K562 (cell line): ENCODE results near the gene OR4D2. TPM values are rescaled to one million over a fixed set of nuclear protein-coding genes. Genes with fewer than 3 reads are reported as not detected.

Experiments
- ATAC-seq: fragments of 200-7000 bp; cut with Tn5 transposase; 3 replicates; pipeline ENCODE4 v1.9.1; 2020; ENCODE audit warnings: moderate library complexity
- BruUV-seq: library from RNA; stranded (reverse); fragments of 400-500 nt; replicated peaks from 2 replicates; lab custom pipeline; 2021; lab: Mats Ljungman, UMichigan
- CTCF ChIA-PET: fragments of 300-600 bp; formaldehyde crosslinking; extraction: SDS; loops from one replicate; lab custom pipeline; 2021; ENCODE audit warnings: low intra/inter-chr PET ratio; lab: Yijun Ruan, JAX
- POLR2A ChIA-PET: fragments of 300-600, 350-650 bp; sonication (Branson Sonifier 250); formaldehyde crosslinking; extraction: SDS; loops from one replicate; lab custom pipeline; 2021; ENCODE audit warnings: antibody characterized with exemption, inconsistent platforms; lab: Yijun Ruan, JAX
- DNase-seq, 4 experiments: peaks; one replicate each; pipeline versions ENCODE4 v3.0.0 to v3.0.0-alpha.2; 2011 to 2018; ENCODE audit warnings: low spot score in 3 of 4, mixed read lengths in 3 of 4; ENCODE audit errors: extremely low read depth in 1 of 4
- FAIRE-seq: peaks from 2 replicates; lab custom pipeline; 2011; peaks lifted over from hg19 to GRCh38; lab: Jason Lieb, UNC
- H2AFZ ChIP-seq: 2 replicates; pipeline ENCODE4 v1.6.0; 2011; ENCODE audit warnings: low read depth, low read length, control low read depth, inconsistent platforms
- H3K27ac ChIP-seq: fragments of 200-600 bp; 3 replicates; pipeline ENCODE4 v1.8.0; 2011; ENCODE audit warnings: low read depth, mild to moderate bottlenecking, control low read depth, inconsistent platforms, low read length, moderate library complexity, mixed read lengths; ENCODE audit errors: extremely low read depth
- H3K27me3 ChIP-seq, 2 experiments: fragments of 300-600 bp in 1 of 2; 2 replicates in 1 of 2; 3 replicates in 1 of 2; pipeline versions ENCODE4 v1.6.0 to v1.8.0; 2011; ENCODE audit warnings: inconsistent platforms in 2 of 2, low read length in 2 of 2, mild to moderate bottlenecking in 1 of 2, mixed read lengths in 1 of 2, moderate library complexity in 1 of 2; ENCODE audit not compliant: control insufficient read depth in 2 of 2, insufficient read depth in 2 of 2
- H3K36me3 ChIP-seq: fragments of 300-600 bp; 3 replicates; pipeline ENCODE4 v1.8.0; 2011; ENCODE audit warnings: mild to moderate bottlenecking, low read length, inconsistent platforms; ENCODE audit not compliant: control insufficient read depth, insufficient read depth
- H3K4me1 ChIP-seq, 2 experiments: fragments of 200-600 bp in 1 of 2; replicated peaks in 1 of 2; 2 replicates in 1 of 2; 3 replicates in 1 of 2; pipeline versions ENCODE4 v1.5.1 to v1.8.0; 2011; ENCODE audit warnings: inconsistent platforms in 2 of 2, low read length in 2 of 2, mild to moderate bottlenecking in 1 of 2, mixed read lengths in 1 of 2, moderate library complexity in 1 of 2; ENCODE audit not compliant: control insufficient read depth in 2 of 2, insufficient read depth in 2 of 2
- H3K4me2 ChIP-seq: 2 replicates; pipeline ENCODE4 v1.6.1; 2011; ENCODE audit warnings: low read length, control low read depth, inconsistent platforms, mixed read lengths; ENCODE audit not compliant: insufficient read depth
- H3K4me3 ChIP-seq: fragments of 200-600 bp; sonication (generic), shearing (Covaris generic); 2 replicates; pipeline ENCODE4 v1.5.1; 2016; ENCODE audit warnings: control low read depth, inconsistent platforms
- H3K79me2 ChIP-seq: fragments of 200-600 bp; 3 replicates; pipeline ENCODE4 v1.8.0; 2011; ENCODE audit warnings: low read length, inconsistent platforms; ENCODE audit not compliant: control insufficient read depth, insufficient read depth
- H3K9ac ChIP-seq, 2 experiments: 2 replicates each; pipeline versions ENCODE4 v1.6.0 to v1.6.1; 2011; ENCODE audit warnings: low read depth in 2 of 2, low read length in 2 of 2, control low read depth in 1 of 2, inconsistent platforms in 1 of 2, mild to moderate bottlenecking in 1 of 2, mixed read lengths in 1 of 2; ENCODE audit not compliant: insufficient read depth in 1 of 2
- H3K9me1 ChIP-seq: one replicate; pipeline ENCODE4 v1.6.0; 2011; ENCODE audit warnings: inconsistent platforms, mild to moderate bottlenecking, low read length, moderate library complexity; ENCODE audit not compliant: control insufficient read depth, insufficient read depth
- H3K9me3 ChIP-seq: replicated peaks from 2 replicates; pipeline ENCODE4 v1.5.1; 2011; ENCODE audit warnings: low read depth, low read length, inconsistent platforms; ENCODE audit not compliant: control insufficient read depth, insufficient read depth
- H4K20me1 ChIP-seq: replicated peaks from 2 replicates; pipeline ENCODE4 v1.6.1; 2011; ENCODE audit warnings: low read length, inconsistent platforms, mixed read lengths; ENCODE audit not compliant: control insufficient read depth, insufficient read depth
- BCOR ChIP-seq: fragments of 450-650 bp; IDR thresholded peaks from 2 replicates; pipeline ENCODE4 v1.6.1; 2016
- C11orf30 ChIP-seq: fragments of 450-650 bp; IDR thresholded peaks from 2 replicates; pipeline ENCODE4 v1.6.1; 2016; ENCODE audit warnings: low read depth, mild to moderate bottlenecking
- CREB1 ChIP-seq, 2 experiments: sonication (generic) in 1 of 2; formaldehyde crosslinking in 1 of 2; IDR thresholded peaks; 2 replicates each; pipeline versions ENCODE4 v1.6.1 to v1.8.0; 2012 to 2022; ENCODE audit warnings: inconsistent platforms in 1 of 2, mild to moderate bottlenecking in 1 of 2, missing genetic modification reagents in 1 of 2, moderate library complexity in 1 of 2
- EZH2 ChIP-seq: IDR thresholded peaks from 2 replicates; pipeline ENCODE4 v1.6.1; 2012; ENCODE audit warnings: low read depth, mild to moderate bottlenecking, inconsistent platforms, low read length, borderline replicate concordance
- GATAD2A ChIP-seq: fragments of 450-650 bp; IDR thresholded peaks from 2 replicates; pipeline ENCODE4 v1.6.1; 2017
- MAFF ChIP-seq: IDR thresholded peaks from 2 replicates; pipeline ENCODE4 v1.6.1; 2012; ENCODE audit warnings: low read length, improper control_type of control experiment
- MAFG ChIP-seq: fragments of 450-650 bp; conservative IDR thresholded peaks from 2 replicates; pipeline ENCODE4 v1.6.1; 2016; ENCODE audit warnings: missing genetic modification characterization, missing compliant biosample characterization
- MAFK ChIP-seq: IDR thresholded peaks from 2 replicates; pipeline ENCODE4 v1.6.1; 2011; ENCODE audit warnings: low read length, improper control_type of control experiment
- PCBP1 ChIP-seq: fragments of 200-400 bp; formaldehyde crosslinking; IDR thresholded peaks from 2 replicates; pipeline ENCODE4 v1.6.1; 2018; ENCODE audit warnings: mild to moderate bottlenecking, low read depth, low read length; ENCODE audit not compliant: poor library complexity, severe bottlenecking
- RUNX1 ChIP-seq: sonication (generic); IDR thresholded peaks from 2 replicates; pipeline ENCODE4 v1.6.1; 2016; ENCODE audit warnings: antibody characterized with exemption, low read depth
- ZNF316 ChIP-seq: fragments of 450-650 bp; IDR thresholded peaks from 2 replicates; pipeline ENCODE4 v1.6.1; 2016
- WGBS: fragments of 100-300 bp; shearing (Covaris generic); methylation state at CpG from one replicate; pipeline ENCODE4 v1.1.6; 2016; ENCODE audit warnings: low coverage, mixed read lengths; ENCODE audit not compliant: insufficient coverage; ENCODE audit errors: missing lambda C conversion rate; 5-methylcytosine and 5-hydroxymethylcytosine counted together
- in situ Hi-C: fragments of 300-500 bp; cut with MboI; formaldehyde crosslinking; loops from 4 replicates; pipeline ENCODE4 v1.15.0; 2018; ENCODE audit warnings: inconsistent platforms, mixed read lengths
- intact Hi-C: fragments of 100-400 bp; cut with micrococcal nuclease; formaldehyde crosslinking; loops from 2 replicates; pipeline ENCODE4 v1.14.2; 2022
- polyA plus RNA-seq, 8 experiments: library from polyadenylated mRNA; depleted of rRNA in 4 of 8; stranded (reverse) in 5 of 8; unstranded in 3 of 8; fragments of >200 nt; fragmentation: Nextera tagmentation in 2 of 8; fragmentation: Illumina TruSeq in 1 of 8; extraction: Ambion mirVana in 2 of 8; extraction: Trizol in 1 of 8; gene quantifications; 2 replicates each; pipeline versions ENCODE4 v1.2.1 to v1.2.3, GENCODE V29; 2011 to 2014; ENCODE audit warnings: inconsistent platforms in 1 of 8, missing spikeins in 1 of 8
- total RNA-seq, 7 experiments: library from RNA; depleted of rRNA in 6 of 7; stranded (reverse); fragments of >200 nt in 6 of 7; fragmentation: Illumina TruSeq in 2 of 7; extraction: Trizol in 2 of 7; gene quantifications; 2 replicates each; pipeline versions ENCODE4 v1.2.1 to v1.2.3, GENCODE V29; 2011 to 2021; ENCODE audit warnings: low replicate concordance in 1 of 7
- TF ChIP-seq, protein P1 (sequence below): fragments of 250-450 bp; sonication (Bioruptor Pico); IDR thresholded peaks from 2 replicates; pipeline ENCODE4 v1.5.0; 2021; ENCODE audit warnings: mild to moderate bottlenecking, moderate library complexity
- TF ChIP-seq, protein P2 (sequence below): sonication (generic); formaldehyde crosslinking; IDR thresholded peaks from 2 replicates; pipeline ENCODE4 v1.8.0; 2023; ENCODE audit warnings: mild to moderate bottlenecking, missing genetic modification reagents

The OR4D2 gene
- total and polyA plus RNA-seq, 9 of the 15 experiments (the other 6 are each of a cell fraction or from before 2014, with no cell fraction given), result not detected

DNA sequence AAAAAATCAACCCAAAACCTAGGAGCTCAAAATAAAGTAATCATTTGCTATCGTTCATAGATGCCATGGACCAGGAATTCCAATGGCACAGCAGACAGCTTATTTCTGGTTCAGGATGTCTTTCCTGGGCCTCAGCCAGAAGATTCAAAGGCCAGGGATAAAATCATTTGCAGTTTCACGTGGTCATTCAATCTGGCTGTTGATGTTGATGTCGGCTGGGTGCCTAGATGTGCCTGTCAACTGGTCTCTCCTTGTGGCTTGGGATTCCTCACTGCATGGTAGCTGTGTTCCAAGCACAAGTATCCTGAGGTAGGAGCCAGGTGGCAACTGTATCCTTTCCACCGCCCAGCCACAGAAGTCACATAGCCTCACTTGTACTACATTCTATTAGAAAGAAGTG lies 15.0 kb downstream of the OR4D2 start:
- peaks cover 0 to 6% of the 10 kb centered on the region in 2 experiments; a peak in 2 of 5 replicates for H3K27me3 ChIP-seq
- POLR2A ChIA-PET, result interaction anchor here (0.6 kb wide), 1 partner anchor 1049 kb away, joined by 3 read pairs; no protein-coding TSS in a partner anchor
- no peaks in the 10 kb centered on the region for H4K20me1 ChIP-seq
- ATAC-seq, result no peak
- TF ChIP-seq GATAD2A, result no peak
- TF ChIP-seq PCBP1, result no peak
- no peak for TF ChIP-seq CREB1 (IDR thresholded peaks at IDR 0.05)
- TF ChIP-seq CREB1 (CRISPR knock-in tag; IDR thresholded peaks at IDR 0.05), result no peak
- no peak for TF ChIP-seq EZH2
- no peak overlapping the region for H3K4me2 ChIP-seq
- H3K9me3 ChIP-seq, result no peaks in the 10 kb centered on the region
- H3K4me1 ChIP-seq, result peaks cover 23 to 29% of the 10 kb centered on the region in 2 experiments
- no peaks in the 10 kb centered on the region for H3K36me3 ChIP-seq
- no peak overlapping the region for H3K9ac ChIP-seq
- WGBS, result 15% methylated on average over 4 of the region's 4 CpGs
- H3K27ac ChIP-seq, result no peak overlapping the region
- no peak overlapping the region for H3K4me3 ChIP-seq
- no TSS peak for BruUV-seq
- H3K79me2 ChIP-seq, result no peaks in the 10 kb centered on the region
- CTCF ChIA-PET, result no interaction called here
- no peak for FAIRE-seq
- H2AFZ ChIP-seq, result no peak overlapping the region
- H3K9me1 ChIP-seq, result no peaks in the 10 kb centered on the region
- intact Hi-C loops, result no loop called here
- DNase-seq, result no peak
- in situ Hi-C loops, result no loop called here

DNA sequence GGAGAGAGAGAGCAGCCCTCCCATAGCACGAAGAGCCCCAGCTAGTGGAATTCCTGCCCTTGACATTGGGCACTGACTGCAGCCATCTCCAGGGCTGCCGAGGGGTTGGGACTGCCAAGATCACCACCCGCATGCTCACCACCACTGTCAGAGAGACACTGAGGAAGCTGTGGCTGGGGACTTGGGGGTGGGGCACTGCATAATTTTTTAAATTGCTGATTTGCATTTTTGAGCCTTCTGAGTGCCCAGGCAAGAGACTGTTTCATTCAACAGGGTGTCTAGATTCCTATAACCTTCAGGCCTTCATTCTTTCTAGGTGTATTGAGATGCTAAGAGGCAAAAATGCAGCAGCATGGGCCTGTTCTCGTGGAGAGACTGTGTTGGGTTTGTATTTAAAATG lies 16.7 kb downstream of the OR4D2 start:
- ChIA-PET POLR2A (no interaction called here), CTCF (no interaction called here)
- H3K27me3 ChIP-seq, result peaks cover 0 to 6% of the 10 kb centered on the region in 2 experiments; a peak in 1 of 5 replicates
- WGBS, result 77% methylated on average over 4 of the region's 4 CpGs
- H2AFZ ChIP-seq, result no peak overlapping the region
- no peaks in the 10 kb centered on the region for H3K9me1 ChIP-seq
- TF ChIP-seq MAFF (peak; percentile 33; the same call in 1 of the 2 replicates), MAFG (tag) (peak; percentile 42), ZNF316 (peak; percentile 66), BCOR (no peak), C11orf30 (peak; percentile 78), MAFK (0 out of 2 replicates have a peak, but pooled peaks have one; percentile 17), RUNX1 (no peak)
- TF ChIP-seq, protein P1, sequence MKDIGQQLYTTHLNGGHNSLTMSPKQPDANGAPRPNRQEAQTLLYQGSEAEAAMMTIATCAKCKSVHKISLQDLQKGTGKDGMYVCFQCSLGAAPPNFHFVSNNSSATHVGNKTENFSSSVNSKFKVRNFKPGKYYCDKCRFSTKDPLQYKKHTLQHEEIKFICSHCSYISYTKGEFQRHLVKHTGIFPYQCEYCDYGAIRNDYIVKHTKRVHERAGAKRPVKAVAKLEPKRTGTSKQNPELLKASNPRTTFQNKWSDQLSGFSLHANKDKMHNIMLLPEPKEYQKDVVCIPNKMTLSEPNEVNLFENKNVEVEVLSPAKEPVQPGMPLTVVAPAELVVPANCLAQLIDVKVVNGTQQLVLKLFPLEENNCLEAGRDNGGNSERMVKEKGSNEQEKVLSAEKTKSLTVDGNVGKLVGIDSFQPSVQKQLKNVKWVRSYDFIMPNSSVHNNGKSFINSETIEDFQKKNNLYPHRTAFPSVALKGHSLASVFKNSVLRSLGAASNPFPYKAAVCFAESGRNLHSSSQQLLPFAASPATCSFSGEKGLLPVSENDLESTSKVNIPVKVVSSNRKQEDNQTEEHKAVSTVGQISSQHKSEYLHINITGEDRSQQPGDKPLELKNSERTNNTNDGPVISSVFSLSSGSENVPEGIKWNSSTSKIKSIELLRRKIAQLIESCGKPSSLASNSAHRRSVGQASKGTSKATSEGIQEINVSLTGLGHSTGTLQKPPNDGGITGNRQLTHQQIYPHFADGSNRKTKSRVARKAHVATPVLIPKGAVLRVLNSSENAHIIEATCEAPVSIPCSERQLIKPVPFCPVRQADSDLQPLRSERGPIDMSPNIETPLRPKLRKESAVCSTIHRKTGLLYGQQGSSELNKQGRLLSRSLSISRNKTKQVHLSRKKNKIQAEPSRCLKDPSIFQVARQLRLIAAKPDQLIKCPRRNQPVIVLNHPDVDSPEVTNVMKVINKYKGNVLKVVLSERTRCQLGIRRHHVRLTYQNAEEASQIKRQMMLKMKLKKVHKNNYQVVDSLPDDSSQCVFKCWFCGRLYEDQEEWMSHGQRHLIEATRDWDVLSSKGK (CRISPR knock-in tag), result no peak
- TF ChIP-seq, protein P2, sequence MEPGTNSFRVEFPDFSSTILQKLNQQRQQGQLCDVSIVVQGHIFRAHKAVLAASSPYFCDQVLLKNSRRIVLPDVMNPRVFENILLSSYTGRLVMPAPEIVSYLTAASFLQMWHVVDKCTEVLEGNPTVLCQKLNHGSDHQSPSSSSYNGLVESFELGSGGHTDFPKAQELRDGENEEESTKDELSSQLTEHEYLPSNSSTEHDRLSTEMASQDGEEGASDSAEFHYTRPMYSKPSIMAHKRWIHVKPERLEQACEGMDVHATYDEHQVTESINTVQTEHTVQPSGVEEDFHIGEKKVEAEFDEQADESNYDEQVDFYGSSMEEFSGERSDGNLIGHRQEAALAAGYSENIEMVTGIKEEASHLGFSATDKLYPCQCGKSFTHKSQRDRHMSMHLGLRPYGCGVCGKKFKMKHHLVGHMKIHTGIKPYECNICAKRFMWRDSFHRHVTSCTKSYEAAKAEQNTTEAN, result no peak
- H3K4me2 ChIP-seq, result no peak overlapping the region
- H3K36me3 ChIP-seq, result no peaks in the 10 kb centered on the region
- H4K20me1 ChIP-seq, result no peaks in the 10 kb centered on the region
- no peak overlapping the region for H3K4me3 ChIP-seq
- DNase-seq, result no peak
- FAIRE-seq, result no peak
- intact Hi-C loops, result no loop called here
- H3K9ac ChIP-seq, result no peak overlapping the region
- in situ Hi-C loops, result no loop called here
- no peak for ATAC-seq
- H3K27ac ChIP-seq, result no peak overlapping the region
- no TSS peak for BruUV-seq
- H3K4me1 ChIP-seq, result peaks cover 26 to 32% of the 10 kb centered on the region in 2 experiments
- no peaks in the 10 kb centered on the region for H3K9me3 ChIP-seq
- no peaks in the 10 kb centered on the region for H3K79me2 ChIP-seq
